ENCODE measurements around the gene SH3PXD2B. TPM values are rescaled to one million over a fixed set of nuclear protein-coding genes. Genes with fewer than 3 reads are reported as not detected.

Gene SH3PXD2B
- total RNA-seq (2022): 11.5 and 12.9 TPM in 2 replicates
- Bru-seq, nascent RNA: percentile 57 among the genes with signal in this experiment
- BruChase-seq, experiment 1, labeled RNA remaining after a 2-hour chase: percentile 57 among the genes with signal in this experiment
- BruChase-seq, experiment 2, labeled RNA remaining after a 6-hour chase: percentile 51 among the genes with signal in this experiment
- long read RNA-seq, full-length matches to known transcripts: 5 of 14 reads
- long read RNA-seq, partial matches to known transcripts: 2 of 14 reads
- long read RNA-seq, other reads (novel, unspliced or antisense): 7 of 14 reads

DNA sequence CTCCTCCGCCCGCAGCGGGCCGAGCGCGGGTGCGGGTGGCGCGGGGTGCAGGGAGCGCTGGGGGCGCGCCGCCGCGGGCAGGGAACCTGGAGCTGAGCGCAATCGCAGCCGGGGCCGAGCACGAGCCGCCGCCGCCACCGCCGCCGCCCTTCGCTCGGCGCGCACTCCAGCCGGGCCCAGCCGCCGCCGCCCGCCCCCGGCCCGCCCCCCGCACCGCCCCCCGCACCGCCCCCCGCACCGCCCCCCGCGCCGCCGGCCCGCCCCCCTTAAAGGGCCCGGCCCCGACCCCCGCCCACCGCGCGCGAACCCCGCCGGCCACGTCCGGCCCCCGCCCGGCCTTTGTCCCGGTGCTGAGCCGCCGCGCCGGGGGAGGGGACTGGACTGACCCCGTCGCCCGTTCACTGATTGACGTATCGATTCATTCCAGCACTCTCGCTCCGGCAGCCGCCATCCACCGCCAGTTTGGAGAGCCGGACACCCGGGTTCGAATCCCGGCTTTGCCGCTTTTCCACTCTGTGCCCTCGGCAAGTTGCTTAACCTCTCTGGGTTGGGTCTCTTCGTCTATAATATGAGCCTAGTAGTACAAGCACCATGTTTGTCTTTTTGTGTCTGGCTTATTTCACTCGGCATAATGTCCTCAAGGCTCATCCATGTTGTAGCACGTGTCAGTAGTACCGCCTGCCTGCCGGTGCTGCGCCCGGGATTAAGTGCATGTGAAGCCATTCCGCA, at the start of gene SH3PXD2B:
Gene SH3PXD2B, minus strand, starts transcription at position 168 of the 729 bp plus-strand sequence. CDS start 173 bp downstream, outside the sequence.
- Mint-ChIP-seq H3K27ac (ENCODE audit: unreplicated experiment) (peak within 1 kb of the TSS; percentile 40), H3K9me3 (ENCODE audit: unreplicated experiment) (no peaks in the 10 kb centered on the region), H3K4me3 (ENCODE audit: unreplicated experiment) (peak within 1 kb of the TSS; percentile 78), H3K36me3 (ENCODE audit: insufficient read depth, unreplicated experiment) (peaks cover 5% of the 10 kb centered on the region), H3K27me3 (ENCODE audit: insufficient read depth, unreplicated experiment) (no peaks in the 10 kb centered on the region), H3K4me1 (ENCODE audit: low read depth, unreplicated experiment) (peaks cover 26% of the 10 kb centered on the region)
- no TSS peak for BruUV-seq (replicated peaks)
- intact Hi-C loops (cut with micrococcal nuclease; ENCODE audit: unreplicated experiment): no loop called here
- no peaks in the 10 kb centered on the region for H3K36me3 ChIP-seq (ENCODE audit: control insufficient read depth, insufficient read depth, low read length)
- DNase-seq: peak; percentile 82 to 83
- H3K9me3 ChIP-seq: no peaks in the 10 kb centered on the region
- ChIA-PET CTCF (no interaction called here), POLR2A (interaction anchor here (0.6 kb wide), 1 partner anchor 11 kb away, joined by 3 read pairs; no protein-coding TSS in a partner anchor)
- H3K4me1 ChIP-seq: 0 out of 2 replicates have a peak, but pooled peaks cover 4% of the 10 kb centered on the region
- no peaks in the 10 kb centered on the region for H3K27me3 ChIP-seq (replicated peaks; ENCODE audit: control insufficient read depth, insufficient read depth, low read length)
- H3K4me3 ChIP-seq (ENCODE audit: low read depth, low read length): peak within 1 kb of the TSS; percentile 85
- TF ChIP-seq, protein P1, sequence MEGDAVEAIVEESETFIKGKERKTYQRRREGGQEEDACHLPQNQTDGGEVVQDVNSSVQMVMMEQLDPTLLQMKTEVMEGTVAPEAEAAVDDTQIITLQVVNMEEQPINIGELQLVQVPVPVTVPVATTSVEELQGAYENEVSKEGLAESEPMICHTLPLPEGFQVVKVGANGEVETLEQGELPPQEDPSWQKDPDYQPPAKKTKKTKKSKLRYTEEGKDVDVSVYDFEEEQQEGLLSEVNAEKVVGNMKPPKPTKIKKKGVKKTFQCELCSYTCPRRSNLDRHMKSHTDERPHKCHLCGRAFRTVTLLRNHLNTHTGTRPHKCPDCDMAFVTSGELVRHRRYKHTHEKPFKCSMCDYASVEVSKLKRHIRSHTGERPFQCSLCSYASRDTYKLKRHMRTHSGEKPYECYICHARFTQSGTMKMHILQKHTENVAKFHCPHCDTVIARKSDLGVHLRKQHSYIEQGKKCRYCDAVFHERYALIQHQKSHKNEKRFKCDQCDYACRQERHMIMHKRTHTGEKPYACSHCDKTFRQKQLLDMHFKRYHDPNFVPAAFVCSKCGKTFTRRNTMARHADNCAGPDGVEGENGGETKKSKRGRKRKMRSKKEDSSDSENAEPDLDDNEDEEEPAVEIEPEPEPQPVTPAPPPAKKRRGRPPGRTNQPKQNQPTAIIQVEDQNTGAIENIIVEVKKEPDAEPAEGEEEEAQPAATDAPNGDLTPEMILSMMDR (IDR thresholded peaks at IDR 0.05; ENCODE audit: insufficient read depth in 1 of 2, low read depth in 1 of 2, low read length in 1 of 2, severe bottlenecking in 1 of 2, unreplicated experiment in 1 of 2): no peak

DNA sequence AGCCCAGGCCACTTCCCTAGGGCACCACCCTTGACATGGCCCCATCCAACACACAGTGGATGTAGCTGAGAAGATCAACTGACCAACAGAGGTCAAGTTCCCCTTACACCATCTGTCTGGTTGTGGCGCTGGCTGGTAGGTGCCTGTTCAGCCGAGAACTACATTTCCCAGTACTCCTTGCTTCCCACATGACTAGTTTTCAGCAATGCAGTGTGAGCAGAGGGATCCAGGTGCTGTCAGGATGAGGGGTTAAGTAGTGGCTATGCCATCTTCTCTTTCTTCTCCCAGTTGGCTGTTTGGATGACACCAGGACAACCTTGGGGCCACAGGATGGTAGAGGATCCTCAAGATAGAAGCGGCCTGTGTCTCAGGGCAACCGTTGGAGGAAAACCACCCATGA, 48.6 kb upstream of the SH3PXD2B start:
- Histone ChIP-seq H3K27me3 (replicated peaks; ENCODE audit: control insufficient read depth, insufficient read depth, low read length) (no peaks in the 10 kb centered on the region), H3K4me3 (ENCODE audit: low read depth, low read length) (no peak overlapping the region), H3K36me3 (ENCODE audit: control insufficient read depth, insufficient read depth, low read length) (no peaks in the 10 kb centered on the region), H3K4me1 (no peaks in the 10 kb centered on the region), H3K9me3 (no peaks in the 10 kb centered on the region)
- no peaks in the 10 kb centered on the region for H3K36me3 Mint-ChIP-seq (ENCODE audit: insufficient read depth, unreplicated experiment)
- TF ChIP-seq, protein P1 (IDR thresholded peaks at IDR 0.05; ENCODE audit: insufficient read depth in 1 of 2, low read depth in 1 of 2, low read length in 1 of 2, severe bottlenecking in 1 of 2, unreplicated experiment in 1 of 2): no peak
- DNase-seq: peak; percentile 27 to 40
- BruUV-seq (replicated peaks): no TSS peak
- H3K4me3 Mint-ChIP-seq (ENCODE audit: unreplicated experiment): no peak overlapping the region
- H3K27ac Mint-ChIP-seq (ENCODE audit: unreplicated experiment): no peak overlapping the region
- no peaks in the 10 kb centered on the region for H3K4me1 Mint-ChIP-seq (ENCODE audit: low read depth, unreplicated experiment)
- H3K27me3 Mint-ChIP-seq (ENCODE audit: insufficient read depth, unreplicated experiment): peaks cover 4% of the 10 kb centered on the region
- peaks cover 8% of the 10 kb centered on the region for H3K9me3 Mint-ChIP-seq (ENCODE audit: unreplicated experiment)
- CTCF ChIA-PET: no interaction called here
- intact Hi-C loops (cut with micrococcal nuclease; ENCODE audit: unreplicated experiment): no loop called here
- POLR2A ChIA-PET: no interaction called here

DNA sequence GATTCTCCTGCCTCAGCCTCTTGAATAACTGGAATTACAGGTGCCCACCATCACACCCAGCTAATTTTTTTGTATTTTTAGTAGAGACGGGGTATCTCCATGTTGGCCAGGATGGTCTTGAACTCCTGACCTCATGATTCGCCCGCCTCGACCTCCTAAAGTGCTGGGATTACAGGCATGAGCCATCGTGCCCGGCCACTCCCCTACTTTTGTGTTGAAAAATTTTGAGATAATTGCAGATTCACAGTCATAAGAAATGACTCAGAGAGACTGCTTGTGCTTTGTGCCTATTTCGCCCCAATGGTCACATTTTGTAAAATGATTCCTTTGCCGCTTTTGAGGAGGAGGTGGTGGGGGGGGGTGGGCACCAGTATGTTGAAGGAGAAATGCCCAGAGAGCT, 48.1 kb upstream of the SH3PXD2B start:
- no peaks in the 10 kb centered on the region for H3K4me1 ChIP-seq
- no peak overlapping the region for H3K4me3 Mint-ChIP-seq (ENCODE audit: unreplicated experiment)
- H3K9me3 Mint-ChIP-seq (ENCODE audit: unreplicated experiment): peaks cover 8% of the 10 kb centered on the region
- H3K4me3 ChIP-seq (ENCODE audit: low read depth, low read length): no peak overlapping the region
- POLR2A ChIA-PET: no interaction called here
- CTCF ChIA-PET: no interaction called here
- TF ChIP-seq, protein P1 (IDR thresholded peaks at IDR 0.05; ENCODE audit: insufficient read depth in 1 of 2, low read depth in 1 of 2, low read length in 1 of 2, severe bottlenecking in 1 of 2, unreplicated experiment in 1 of 2): no peak
- H3K9me3 ChIP-seq: no peaks in the 10 kb centered on the region
- intact Hi-C loops (cut with micrococcal nuclease; ENCODE audit: unreplicated experiment): no loop called here
- H3K27me3 Mint-ChIP-seq (ENCODE audit: insufficient read depth, unreplicated experiment): peaks cover 4% of the 10 kb centered on the region
- no peaks in the 10 kb centered on the region for H3K27me3 ChIP-seq (replicated peaks; ENCODE audit: control insufficient read depth, insufficient read depth, low read length)
- BruUV-seq (replicated peaks): no TSS peak
- H3K36me3 Mint-ChIP-seq (ENCODE audit: insufficient read depth, unreplicated experiment): no peaks in the 10 kb centered on the region
- H3K36me3 ChIP-seq (ENCODE audit: control insufficient read depth, insufficient read depth, low read length): no peaks in the 10 kb centered on the region
- DNase-seq: peak in 1 of 2 experiments; percentile 2
- H3K27ac Mint-ChIP-seq (ENCODE audit: unreplicated experiment): no peak overlapping the region
- no peaks in the 10 kb centered on the region for H3K4me1 Mint-ChIP-seq (ENCODE audit: low read depth, unreplicated experiment)
